ENCODE measurements around the gene BMPR1B. TPM values are rescaled to one million over a fixed set of nuclear protein-coding genes. Genes with fewer than 3 reads are reported as not detected.

BMPR1B gene
- total RNA-seq, 1 experiment from 2014 or later = 0.35 TPM

GRCh38 chr4:94933799-94934198 lies 176.0 kb downstream of the BMPR1B start:
- Histone ChIP-seq H4K91ac (ENCODE audit: insufficient read length, low read depth, low read length) (no peak overlapping the region), H3K27me3 (ENCODE audit: insufficient read depth, low read length) (no peaks in the 10 kb centered on the region), H3K18ac (ENCODE audit: insufficient read length, low read depth, low read length) (no peak overlapping the region), H3T11ph (ENCODE audit: low read length) (no peak overlapping the region), H2BK120ac (ENCODE audit: low read depth, low read length, poor library complexity, severe bottlenecking) (no peak overlapping the region), H3K14ac (ENCODE audit: insufficient read depth, low read length) (no peak overlapping the region), H2BK5ac (ENCODE audit: insufficient read length, low read length) (no peak overlapping the region), H3K27ac (ENCODE audit: insufficient read length, low read depth, low read length) (no peak overlapping the region), H3K9me3 (ENCODE audit: control insufficient read depth, low read depth, low read length) (no peaks in the 10 kb centered on the region), H2BK20ac (ENCODE audit: low read depth, low read length, poor library complexity, severe bottlenecking) (no peak overlapping the region), H2AFZ (ENCODE audit: low read length) (no peak overlapping the region), H2AK5ac (ENCODE audit: insufficient read length, low read length) (no peak overlapping the region), H2BK15ac (ENCODE audit: low read depth, low read length) (no peak overlapping the region), H4K8ac (replicated peaks; ENCODE audit: insufficient read length, low read depth, low read length) (no peak overlapping the region), H3K79me2 (ENCODE audit: insufficient read depth, low read length) (no peaks in the 10 kb centered on the region), H3K9ac (ENCODE audit: extremely low read depth, insufficient read length, low read length) (no peak overlapping the region), H3K4me2 (ENCODE audit: insufficient read depth, insufficient read length, low read length) (no peak overlapping the region), H3K79me1 (ENCODE audit: insufficient read depth, low read depth, low read length, poor library complexity, severe bottlenecking) (no peaks in the 10 kb centered on the region), H3K4me1 (ENCODE audit: insufficient read depth, low read length) (no peaks in the 10 kb centered on the region), H3K23me2 (ENCODE audit: insufficient read length, low read depth, low read length, poor library complexity, severe bottlenecking) (no peaks in the 10 kb centered on the region), H3K23ac (ENCODE audit: insufficient read length, low read depth, low read length) (no peak overlapping the region), H3K56ac (ENCODE audit: insufficient read length, low read depth, low read length) (no peak overlapping the region), H4K5ac (ENCODE audit: insufficient read length, low read depth, low read length) (no peak overlapping the region), H4K20me1 (ENCODE audit: control insufficient read depth, insufficient read depth, insufficient read length) (no peaks in the 10 kb centered on the region), H2BK12ac (ENCODE audit: insufficient read length, low read depth, low read length) (no peak overlapping the region), H3K4ac (ENCODE audit: low read depth, low read length) (no peak overlapping the region)
- DNase-seq = no peak
- H3K27ac Mint-ChIP-seq = no peak overlapping the region
- no peaks in the 10 kb centered on the region for H3K9me3 Mint-ChIP-seq
- no CpG with 5 or more reads among the region's 4 CpGs for WGBS (ENCODE audit: extremely low coverage, insufficient read length, low lambda C conversion rate)
- H3K27me3 Mint-ChIP-seq (ENCODE audit: low read depth) = no peaks in the 10 kb centered on the region; the same call in 1 of the 2 replicates
- H3K4me3 Mint-ChIP-seq = no peak overlapping the region
- peaks cover 12 to 24% of the 10 kb centered on the region in 2 experiments; a peak in 3 of 4 replicates for H3K4me1 Mint-ChIP-seq
- H3K36me3 Mint-ChIP-seq (ENCODE audit: insufficient read depth in 1 of 3, low read depth in 3 of 3) = no peaks in the 10 kb centered on the region
- TF ChIP-seq CTCF (conservative IDR thresholded peaks at IDR 0.05) = no peak

Data from H9 (cell line).